ENCODE measurements around the gene ELK4. TPM values are rescaled to one million over a fixed set of nuclear protein-coding genes. Genes with fewer than 3 reads are reported as not detected.

ELK4 gene
- total and polyA plus RNA-seq, 2 of the 13 experiments (the other 11 are each of a cell fraction or from before 2014, with no cell fraction given): 8.3 to 13.1 TPM

DNA sequence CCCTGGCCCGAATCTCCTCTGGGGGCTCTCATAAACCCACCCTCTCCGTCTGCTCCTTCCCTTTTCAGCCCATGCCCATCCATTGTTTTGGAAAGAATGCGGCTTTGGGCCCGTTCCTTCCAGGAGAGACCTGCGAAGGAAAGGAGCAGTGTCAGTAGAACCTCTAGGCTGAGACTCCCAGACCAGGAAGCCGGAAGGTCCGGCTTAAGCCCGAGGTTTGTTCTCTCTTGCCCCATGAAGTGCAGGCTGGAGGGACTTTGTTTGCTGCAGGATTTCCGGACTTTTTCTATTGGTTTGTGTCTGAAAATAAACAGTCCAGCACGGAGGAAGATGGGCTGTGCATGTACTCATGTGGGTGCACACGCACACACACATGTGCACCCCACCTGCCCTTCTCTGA lies 49.8 kb downstream of the ELK4 start (continued):
- TF ChIP-seq GABPA (IDR thresholded peaks at IDR 0.05; ENCODE audit: low read depth, low read length) (peak; percentile 37), GABPA (CRISPR knock-in tag; IDR thresholded peaks at IDR 0.05; ENCODE audit: low read depth) (peak; percentile 87), ZGPAT (CRISPR knock-in tag; IDR thresholded peaks at IDR 0.05) (0 out of 2 replicates have a peak, but pooled peaks have one; percentile 22), CCAR2 (optimal IDR thresholded peaks at IDR 0.05; ENCODE audit: low read depth, low read length) (no peak), TP53 (CRISPR knock-in tag; conservative IDR thresholded peaks at IDR 0.05) (no peak), ZFP91 (CRISPR knock-in tag; IDR thresholded peaks at IDR 0.05; ENCODE audit: borderline replicate concordance) (no peak), ZNF563 (CRISPR knock-in tag; IDR thresholded peaks at IDR 0.05) (no peak), MYC (CRISPR knock-in tag; IDR thresholded peaks at IDR 0.05; ENCODE audit: borderline replicate concordance) (peak; percentile 33; the same call in 1 of the 2 replicates), ETV5 (CRISPR knock-in tag; IDR thresholded peaks at IDR 0.05; ENCODE audit: borderline replicate concordance) (peak; percentile 66; the same call in 1 of the 2 replicates), ELF3 (CRISPR knock-in tag; IDR thresholded peaks at IDR 0.05) (peak; percentile 45; the same call in 1 of the 2 replicates), ZNF17 (CRISPR knock-in tag; IDR thresholded peaks at IDR 0.05) (no peak), NR2C2 (CRISPR knock-in tag; IDR thresholded peaks at IDR 0.05; ENCODE audit: borderline replicate concordance) (no peak), FOXA3 (CRISPR knock-in tag; IDR thresholded peaks at IDR 0.05) (0 out of 2 replicates have a peak, but pooled peaks have one; percentile 8), TBX2 (CRISPR knock-in tag; IDR thresholded peaks at IDR 0.05; ENCODE audit: borderline replicate concordance) (no peak), KDM5B (CRISPR knock-in tag; IDR thresholded peaks at IDR 0.05; ENCODE audit: borderline replicate concordance) (0 out of 2 replicates have a peak, but pooled peaks have one; percentile 13), SAP130 (CRISPR knock-in tag; IDR thresholded peaks at IDR 0.05; ENCODE audit: low read depth) (peak; percentile 47; the same call in 1 of the 2 replicates), ARNTL (CRISPR knock-in tag; IDR thresholded peaks at IDR 0.05) (0 out of 2 replicates have a peak, but pooled peaks have one; percentile 25), ASH2L (IDR thresholded peaks at IDR 0.05; ENCODE audit: insufficient read length, low read depth, low read length) (no peak), SIN3A (IDR thresholded peaks at IDR 0.05; ENCODE audit: borderline replicate concordance, low read depth, low read length) (no peak), ZNF546 (CRISPR knock-in tag; conservative IDR thresholded peaks at IDR 0.05) (no peak), GATAD1 (CRISPR knock-in tag; IDR thresholded peaks at IDR 0.05) (no peak)
- TF ChIP-seq, protein P1, sequence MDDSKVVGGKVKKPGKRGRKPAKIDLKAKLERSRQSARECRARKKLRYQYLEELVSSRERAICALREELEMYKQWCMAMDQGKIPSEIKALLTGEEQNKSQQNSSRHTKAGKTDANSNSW (CRISPR knock-in tag; IDR thresholded peaks at IDR 0.05; ENCODE audit: borderline replicate concordance): no peak
- TF ChIP-seq, protein P2, sequence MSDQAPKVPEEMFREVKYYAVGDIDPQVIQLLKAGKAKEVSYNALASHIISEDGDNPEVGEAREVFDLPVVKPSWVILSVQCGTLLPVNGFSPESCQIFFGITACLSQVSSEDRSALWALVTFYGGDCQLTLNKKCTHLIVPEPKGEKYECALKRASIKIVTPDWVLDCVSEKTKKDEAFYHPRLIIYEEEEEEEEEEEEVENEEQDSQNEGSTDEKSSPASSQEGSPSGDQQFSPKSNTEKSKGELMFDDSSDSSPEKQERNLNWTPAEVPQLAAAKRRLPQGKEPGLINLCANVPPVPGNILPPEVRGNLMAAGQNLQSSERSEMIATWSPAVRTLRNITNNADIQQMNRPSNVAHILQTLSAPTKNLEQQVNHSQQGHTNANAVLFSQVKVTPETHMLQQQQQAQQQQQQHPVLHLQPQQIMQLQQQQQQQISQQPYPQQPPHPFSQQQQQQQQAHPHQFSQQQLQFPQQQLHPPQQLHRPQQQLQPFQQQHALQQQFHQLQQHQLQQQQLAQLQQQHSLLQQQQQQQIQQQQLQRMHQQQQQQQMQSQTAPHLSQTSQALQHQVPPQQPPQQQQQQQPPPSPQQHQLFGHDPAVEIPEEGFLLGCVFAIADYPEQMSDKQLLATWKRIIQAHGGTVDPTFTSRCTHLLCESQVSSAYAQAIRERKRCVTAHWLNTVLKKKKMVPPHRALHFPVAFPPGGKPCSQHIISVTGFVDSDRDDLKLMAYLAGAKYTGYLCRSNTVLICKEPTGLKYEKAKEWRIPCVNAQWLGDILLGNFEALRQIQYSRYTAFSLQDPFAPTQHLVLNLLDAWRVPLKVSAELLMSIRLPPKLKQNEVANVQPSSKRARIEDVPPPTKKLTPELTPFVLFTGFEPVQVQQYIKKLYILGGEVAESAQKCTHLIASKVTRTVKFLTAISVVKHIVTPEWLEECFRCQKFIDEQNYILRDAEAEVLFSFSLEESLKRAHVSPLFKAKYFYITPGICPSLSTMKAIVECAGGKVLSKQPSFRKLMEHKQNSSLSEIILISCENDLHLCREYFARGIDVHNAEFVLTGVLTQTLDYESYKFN (CRISPR knock-in tag; conservative IDR thresholded peaks at IDR 0.05): peak; percentile 41; the same call in 1 of the 2 replicates
- TF ChIP-seq, protein P3, sequence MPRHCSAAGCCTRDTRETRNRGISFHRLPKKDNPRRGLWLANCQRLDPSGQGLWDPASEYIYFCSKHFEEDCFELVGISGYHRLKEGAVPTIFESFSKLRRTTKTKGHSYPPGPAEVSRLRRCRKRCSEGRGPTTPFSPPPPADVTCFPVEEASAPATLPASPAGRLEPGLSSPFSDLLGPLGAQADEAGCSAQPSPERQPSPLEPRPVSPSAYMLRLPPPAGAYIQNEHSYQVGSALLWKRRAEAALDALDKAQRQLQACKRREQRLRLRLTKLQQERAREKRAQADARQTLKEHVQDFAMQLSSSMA (CRISPR knock-in tag; IDR thresholded peaks at IDR 0.05): no peak
